ENCODE data around the gene SLC6A7.

- TF ChIP-seq CTCF (IDR thresholded peaks at IDR 0.05; ENCODE audit: low read depth, low read length, poor library complexity, severe bottlenecking) (no peak), EZH2phosphoT487 (IDR thresholded peaks at IDR 0.05; ENCODE audit: borderline replicate concordance, low read length) (no peak)
Observed at GRCh38 chr5:150152636-150153462, 37.0 kb upstream of the SLC6A7 start.

Data from DOHH2 (cell line).